CD4-positive, alpha-beta T cell treated with Interleukin-10 for 1 hour (primary cell): ENCODE data around the gene ELF1.
"Not testable (repeated sequence)": the region's sequence is repeated elsewhere in the genome, so short reads cannot be mapped to it uniquely, and the experiment has no call there.

Experiments used
- DNase-seq: peaks from one replicate; pipeline ENCODE4 v3.0.0-alpha.2; 2020

The ELF1 gene

DNA sequence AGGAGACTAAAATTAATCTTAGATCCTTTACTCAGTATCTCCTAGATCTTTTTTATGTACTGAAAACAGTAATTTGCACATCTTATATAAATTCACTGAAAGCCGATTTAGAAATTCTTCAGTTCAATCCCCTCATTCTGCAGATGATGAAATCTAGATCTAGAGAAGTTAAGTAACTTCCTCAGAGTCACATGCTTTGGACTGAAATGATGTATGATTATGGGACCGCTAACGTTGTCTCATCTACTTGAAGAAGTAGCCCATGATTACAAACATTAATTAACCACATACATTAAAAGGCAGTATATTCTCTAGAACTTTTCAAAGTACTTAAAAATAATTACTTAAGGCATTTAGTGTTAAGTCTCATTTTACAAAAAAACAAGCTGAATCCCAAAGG is 37.8 kb downstream of the ELF1 start:
- DNase-seq: peak; percentile 65

GRCh38 chr13:40980461-40980860 is 38.7 kb downstream of the ELF1 start:
- DNase-seq: peak; percentile 66

DNA sequence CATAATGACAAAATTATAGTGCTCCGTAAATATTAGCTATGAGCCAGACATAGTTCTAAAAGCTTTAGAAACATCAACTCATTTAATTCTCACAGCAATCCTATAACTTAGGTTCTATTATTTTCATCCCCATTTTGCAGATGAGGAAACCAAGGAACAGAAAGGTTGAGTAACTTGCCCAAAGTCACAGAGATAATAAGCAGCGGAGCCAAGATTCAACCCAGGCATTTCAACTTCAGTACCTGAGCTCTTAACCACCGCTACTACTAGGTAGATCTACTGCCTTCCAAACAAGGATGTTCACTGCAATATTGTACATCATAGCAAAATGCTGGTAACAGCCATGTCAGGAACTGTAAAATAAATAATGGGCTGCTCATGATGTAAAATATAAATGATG is 39.9 kb downstream of the ELF1 start:
- DNase-seq: no peak

- DNase-seq: not testable (repeated sequence)
Measured at GRCh38 chr13:40978109-40978508, 41.0 kb downstream of the ELF1 start.

- no peak for DNase-seq
Measured at GRCh38 chr13:40975441-40975840, 43.7 kb downstream of the ELF1 start.

- DNase-seq: peak; percentile 75
Measured at GRCh38 chr13:40974460-40975407, 44.4 kb downstream of the ELF1 start.

- no peak for DNase-seq
Measured at GRCh38 chr13:40973409-40973808, 45.7 kb downstream of the ELF1 start.

DNA sequence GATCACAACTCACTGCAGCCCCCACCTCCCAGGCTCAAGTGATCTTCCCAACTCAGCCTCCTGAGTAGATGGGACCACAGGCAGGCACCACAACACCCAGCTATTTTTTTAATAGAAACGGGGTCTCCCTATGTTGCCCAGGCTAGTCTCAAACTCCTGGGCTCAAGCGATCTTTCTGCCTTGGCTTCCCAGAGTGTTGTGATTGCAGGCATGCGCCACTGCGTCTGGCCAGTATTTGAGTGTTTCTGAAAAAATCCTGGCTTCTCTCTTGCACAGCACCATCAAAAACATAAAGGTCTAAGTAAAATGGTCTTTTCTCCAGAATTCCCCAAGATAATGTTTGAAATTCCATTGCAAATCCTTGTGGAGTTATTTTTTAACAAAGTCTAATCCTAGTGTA is 47.8 kb downstream of the ELF1 start:
- no peak for DNase-seq

DNA sequence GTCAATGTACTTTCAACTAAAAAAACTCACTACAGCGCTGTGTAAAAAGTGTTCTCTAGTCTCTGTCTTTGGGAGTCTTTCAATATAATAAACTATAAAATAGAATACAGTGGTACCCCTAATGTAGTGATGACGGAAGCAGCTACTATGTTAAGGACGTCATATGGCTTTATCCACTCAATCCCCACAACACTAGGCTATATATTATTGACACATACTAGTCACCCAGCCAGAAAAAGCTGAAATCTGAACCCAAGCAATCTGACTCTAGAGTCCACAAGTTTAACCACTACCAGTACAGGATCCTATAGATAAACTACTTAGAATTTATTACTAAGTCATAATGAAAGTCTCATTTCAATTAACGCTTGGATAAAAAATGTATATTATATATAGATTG is 48.3 kb downstream of the ELF1 start:
- no peak for DNase-seq

GRCh38 chr13:40969169-40969901 is 49.8 kb downstream of the ELF1 start:
- no peak for DNase-seq

DNA sequence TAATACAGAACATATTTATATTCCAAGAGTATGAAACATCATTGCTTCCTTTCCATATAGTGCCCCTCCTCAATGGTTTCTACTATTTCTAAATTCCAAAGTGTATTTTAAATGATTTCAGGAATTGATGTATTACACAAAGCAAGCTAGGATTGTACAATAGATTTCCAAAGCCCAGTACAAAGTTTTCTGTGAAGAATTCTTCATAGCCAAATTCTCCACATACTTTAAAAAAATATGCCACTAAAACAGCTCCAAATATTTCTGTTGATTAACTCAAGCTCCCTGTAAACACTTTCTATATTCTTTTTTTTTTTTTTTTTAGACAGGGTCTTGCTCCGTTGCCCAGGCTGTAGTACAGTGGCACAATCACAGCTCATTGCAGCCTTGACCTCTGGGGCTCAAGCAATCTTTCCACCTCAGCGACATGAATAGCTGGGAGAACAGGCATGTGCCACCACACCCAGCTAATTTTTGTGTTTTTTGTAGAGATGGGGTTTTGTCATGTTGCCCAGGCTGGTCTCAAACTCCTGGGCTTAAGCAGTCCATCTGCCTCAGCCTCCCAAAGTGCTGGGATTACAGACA is 50.6 kb downstream of the ELF1 start:
- no peak for DNase-seq

GRCh38 chr13:40966298-40966697 is 52.8 kb downstream of the ELF1 start:
- DNase-seq: no peak

- no peak for DNase-seq
Measured at GRCh38 chr13:40963927-40964326, 55.2 kb downstream of the ELF1 start.

GRCh38 chr13:40961826-40962225 is 57.3 kb downstream of the ELF1 start:
- DNase-seq: no peak

GRCh38 chr13:40961214-40961613 is 57.9 kb downstream of the ELF1 start:
- no peak for DNase-seq

GRCh38 chr13:40960716-40961115 is 58.4 kb downstream of the ELF1 start:
- no peak for DNase-seq

DNA sequence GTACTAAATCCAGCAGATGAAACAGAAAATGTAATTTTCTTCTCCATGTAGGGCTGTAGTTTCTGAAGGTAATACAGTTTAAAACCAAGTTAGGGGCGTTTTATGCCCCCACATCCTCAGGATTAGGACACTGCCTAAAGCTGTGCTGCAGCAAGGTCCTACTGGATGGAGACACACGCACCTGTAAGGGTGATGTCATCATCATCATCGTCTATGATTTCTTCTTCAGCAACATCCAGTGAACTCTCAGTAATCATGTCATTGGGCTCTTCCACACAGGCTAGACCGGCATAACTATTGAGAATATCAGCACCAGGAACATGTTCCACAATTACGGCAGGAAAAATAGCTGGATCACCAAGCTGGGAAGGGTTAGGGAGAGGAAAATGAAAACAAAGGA is 60.5 kb downstream of the ELF1 start:
- no peak for DNase-seq

GRCh38 chr13:40946485-40946884 is 72.6 kb downstream of the ELF1 start:
- DNase-seq: no peak

DNA sequence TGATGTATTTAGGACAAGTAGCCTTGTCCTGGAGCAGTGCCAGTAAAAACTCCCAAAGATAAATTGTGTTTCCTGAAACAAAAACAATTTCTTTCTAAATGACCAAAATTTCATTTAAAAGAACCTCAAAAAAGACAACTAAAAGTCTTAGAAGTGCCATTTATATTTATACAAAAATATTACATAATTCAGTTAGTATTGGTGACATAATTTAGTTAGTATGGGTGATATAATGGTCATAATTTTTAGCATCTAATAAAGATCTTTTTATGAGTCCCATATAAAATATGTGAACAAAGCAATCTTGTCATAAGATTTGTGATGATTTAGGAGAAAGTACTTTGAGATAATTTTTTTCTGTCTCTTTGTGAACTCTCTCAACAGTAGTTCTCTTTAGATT is 76.0 kb downstream of the ELF1 start:
- no peak for DNase-seq

GRCh38 chr13:40941581-40941980 is 77.5 kb downstream of the ELF1 start:
- no peak for DNase-seq

DNA sequence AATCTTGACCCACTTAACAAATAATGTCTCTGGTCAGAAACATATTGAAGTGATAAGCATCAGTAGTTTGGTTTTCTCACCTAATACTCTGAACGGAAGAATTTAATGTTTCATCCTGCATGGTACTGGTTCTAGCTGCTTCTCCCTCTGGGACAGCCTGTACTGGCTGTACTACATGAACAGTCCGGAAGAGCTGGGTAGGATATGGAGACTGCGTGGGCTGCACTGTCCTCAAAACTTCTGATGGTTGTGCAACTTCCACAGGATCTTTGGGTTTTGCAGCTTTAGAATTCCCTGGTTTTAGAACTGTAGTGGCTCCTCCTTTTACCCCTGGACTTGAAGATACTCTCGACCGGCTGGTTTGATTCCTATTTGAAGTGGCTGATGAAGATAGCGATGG is 78.3 kb downstream of the ELF1 start:
- DNase-seq: no peak

GRCh38 chr13:40933508-40934204 is 85.5 kb downstream of the ELF1 start:
- DNase-seq: peak; percentile 1

GRCh38 chr13:40932252-40932651 is 86.9 kb downstream of the ELF1 start:
- DNase-seq: no peak
